Mesendoderm (in vitro differentiated cells): ENCODE data around the gene URI1.

Experiments used
- DNase-seq: peaks from one replicate; pipeline ENCODE4 v3.0.0; 2013
- H2AK5ac ChIP-seq: 2 replicates; pipeline ENCODE4 v1.6.1; 2013; ENCODE audit warnings: low read length, inconsistent platforms
- H2BK120ac ChIP-seq: 2 replicates; pipeline ENCODE4 v1.6.1; 2013; ENCODE audit warnings: low read depth, mild to moderate bottlenecking, low read length, moderate library complexity, mixed read lengths
- H2BK15ac ChIP-seq: replicated peaks from 2 replicates; pipeline ENCODE4 v1.6.1; 2013; ENCODE audit warnings: low read depth, mild to moderate bottlenecking, moderate library complexity
- H2BK5ac ChIP-seq: 2 replicates; pipeline ENCODE4 v1.6.1; 2013; ENCODE audit warnings: low read length, inconsistent platforms
- H3K18ac ChIP-seq: 2 replicates; pipeline ENCODE4 v1.6.1; 2013; ENCODE audit warnings: mild to moderate bottlenecking, low read length, mixed read lengths
- H3K23ac ChIP-seq: one replicate; pipeline ENCODE4 v1.6.1; 2013; ENCODE audit warnings: low read length
- H3K27ac ChIP-seq: 2 replicates; pipeline ENCODE4 v1.5.1; 2013; ENCODE audit warnings: low read depth, mild to moderate bottlenecking, inconsistent platforms, low read length, moderate library complexity
- H3K27me3 ChIP-seq: 2 replicates; pipeline ENCODE4 v1.6.1; 2013; ENCODE audit warnings: low read length, control low read depth, mild to moderate bottlenecking, inconsistent platforms; ENCODE audit not compliant: insufficient read depth, poor library complexity
- H3K36me3 ChIP-seq: 2 replicates; pipeline ENCODE4 v1.6.1; 2013; ENCODE audit warnings: low read length, inconsistent platforms; ENCODE audit not compliant: control insufficient read depth, insufficient read depth
- H3K4ac ChIP-seq: one replicate; pipeline ENCODE4 v1.6.1; 2013; ENCODE audit warnings: low read depth, mild to moderate bottlenecking, low read length, moderate library complexity
- H3K4me1 ChIP-seq: 2 replicates; pipeline ENCODE4 v1.6.1; 2013; ENCODE audit warnings: low read depth, low read length, inconsistent platforms; ENCODE audit not compliant: control insufficient read depth
- H3K4me2 ChIP-seq: 2 replicates; pipeline ENCODE4 v1.6.1; 2013; ENCODE audit warnings: low read length
- H3K4me3 ChIP-seq: 2 replicates; pipeline ENCODE4 v1.5.1; 2013; ENCODE audit warnings: mild to moderate bottlenecking, low read length
- H3K56ac ChIP-seq: one replicate; pipeline ENCODE4 v1.6.1; 2013; ENCODE audit warnings: low read length
- H3K79me1 ChIP-seq: 2 replicates; pipeline ENCODE4 v1.6.1; 2013; ENCODE audit warnings: low read length, inconsistent platforms
- H3K79me2 ChIP-seq: 2 replicates; pipeline ENCODE4 v1.6.1; 2013; ENCODE audit warnings: mild to moderate bottlenecking, low read length; ENCODE audit not compliant: control insufficient read depth, insufficient read depth
- H3K9ac ChIP-seq: 2 replicates; pipeline ENCODE4 v1.6.1; 2013; ENCODE audit warnings: low read length, inconsistent platforms
- H4K5ac ChIP-seq: one replicate; pipeline ENCODE4 v1.6.1; 2013; ENCODE audit warnings: low read length
- H4K8ac ChIP-seq: one replicate; pipeline ENCODE4 v1.6.1; 2013; ENCODE audit warnings: low read depth, mild to moderate bottlenecking, control low read depth, low read length, moderate library complexity
- WGBS: extraction: QIAGEN DNeasy Blood & Tissue Kit; methylation state at CpG from one replicate; pipeline ENCODE4 v1.1.7; 2013; ENCODE audit warnings: low lambda C conversion rate, missing lambda C conversion rate; ENCODE audit not compliant: insufficient coverage; ENCODE audit errors: extremely low coverage; 5-methylcytosine and 5-hydroxymethylcytosine counted together

URI1 gene

GRCh38 chr19:30014770-30015169 is 72.7 kb downstream of the URI1 start:
- Histone ChIP-seq H3K56ac (no peak overlapping the region), H3K18ac (no peak overlapping the region), H2BK5ac (no peak overlapping the region), H3K79me2 (no peaks in the 10 kb centered on the region), H2BK15ac (no peak overlapping the region), H3K27me3 (no peaks in the 10 kb centered on the region), H3K79me1 (no peaks in the 10 kb centered on the region), H3K36me3 (no peaks in the 10 kb centered on the region), H3K23ac (no peak overlapping the region), H4K8ac (no peak overlapping the region), H3K27ac (no peak overlapping the region), H3K9ac (no peak overlapping the region), H3K4me2 (no peak overlapping the region), H3K4ac (no peak overlapping the region), H4K5ac (no peak overlapping the region), H3K4me1 (no peaks in the 10 kb centered on the region), H2AK5ac (no peak overlapping the region), H2BK120ac (no peak overlapping the region), H3K4me3 (no peak overlapping the region)
- no peak for DNase-seq
- no CpG with 5 or more reads among the region's 3 CpGs for WGBS

DNA sequence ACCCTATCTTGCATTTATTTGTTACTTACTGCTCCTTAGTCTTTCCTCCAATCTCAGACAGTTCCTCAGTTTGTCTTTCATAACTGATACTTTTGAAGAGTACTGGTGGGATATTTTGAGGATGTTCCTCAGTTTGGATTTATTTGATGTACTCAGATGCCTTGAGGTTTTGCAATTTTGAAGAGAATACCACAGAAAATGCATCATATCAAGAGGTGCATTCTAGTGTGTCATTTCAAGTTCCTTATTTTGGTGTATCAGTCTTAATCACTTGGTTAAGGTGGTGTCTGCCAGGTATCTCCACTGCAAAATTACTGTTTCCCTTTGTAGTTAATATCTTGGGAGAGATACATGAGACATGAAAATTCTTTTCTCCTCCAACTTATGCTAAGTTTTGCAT is 75.1 kb downstream of the URI1 start:
- Histone ChIP-seq H3K4me1 (no peaks in the 10 kb centered on the region), H3K79me2 (no peaks in the 10 kb centered on the region), H4K5ac (no peak overlapping the region), H3K4ac (no peak overlapping the region), H3K79me1 (no peaks in the 10 kb centered on the region), H3K23ac (no peak overlapping the region), H2AK5ac (no peak overlapping the region), H3K9ac (no peak overlapping the region), H2BK15ac (no peak overlapping the region), H2BK5ac (no peak overlapping the region), H3K4me3 (no peak overlapping the region), H3K27me3 (no peaks in the 10 kb centered on the region), H4K8ac (no peak overlapping the region), H3K18ac (no peak overlapping the region), H3K27ac (no peak overlapping the region), H3K4me2 (no peak overlapping the region), H3K36me3 (no peaks in the 10 kb centered on the region), H2BK120ac (no peak overlapping the region), H3K56ac (no peak overlapping the region)
- DNase-seq, result no peak

DNA sequence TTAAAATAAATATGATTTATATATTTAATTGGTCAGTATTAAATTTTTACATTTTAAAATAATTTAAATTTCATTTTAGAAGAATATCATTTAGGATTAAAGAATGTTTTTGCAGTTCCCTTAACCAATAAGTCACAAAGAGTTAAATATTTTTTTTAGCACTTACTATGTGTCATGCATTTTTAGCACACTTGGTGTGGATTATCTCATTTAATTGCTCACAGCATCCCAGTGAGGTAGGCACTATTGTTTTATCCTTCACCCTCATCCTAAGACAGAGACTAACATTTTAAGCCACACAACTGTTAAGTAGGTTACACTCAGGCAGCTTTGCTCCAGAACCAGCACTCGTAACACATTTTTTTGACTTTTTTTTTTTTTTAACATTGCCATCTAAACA is 78.2 kb downstream of the URI1 start:
- no peaks in the 10 kb centered on the region for H3K4me1 ChIP-seq
- no CpG with 5 or more reads among the region's 1 CpG for WGBS
- H3K79me1 ChIP-seq, result no peaks in the 10 kb centered on the region
- H2BK15ac ChIP-seq, result no peak overlapping the region
- H3K4me2 ChIP-seq, result no peak overlapping the region
- no peak overlapping the region for H3K23ac ChIP-seq
- H3K79me2 ChIP-seq, result no peaks in the 10 kb centered on the region
- no peak for DNase-seq
- no peaks in the 10 kb centered on the region for H3K36me3 ChIP-seq
- H3K56ac ChIP-seq, result no peak overlapping the region
- H3K27ac ChIP-seq, result no peak overlapping the region
- no peak overlapping the region for H4K8ac ChIP-seq
- no peak overlapping the region for H3K4me3 ChIP-seq
- no peak overlapping the region for H2BK120ac ChIP-seq
- no peak overlapping the region for H3K9ac ChIP-seq
- no peak overlapping the region for H2AK5ac ChIP-seq
- H3K18ac ChIP-seq, result no peak overlapping the region
- no peak overlapping the region for H4K5ac ChIP-seq
- H3K27me3 ChIP-seq, result no peaks in the 10 kb centered on the region
- H2BK5ac ChIP-seq, result no peak overlapping the region
- no peak overlapping the region for H3K4ac ChIP-seq

DNA sequence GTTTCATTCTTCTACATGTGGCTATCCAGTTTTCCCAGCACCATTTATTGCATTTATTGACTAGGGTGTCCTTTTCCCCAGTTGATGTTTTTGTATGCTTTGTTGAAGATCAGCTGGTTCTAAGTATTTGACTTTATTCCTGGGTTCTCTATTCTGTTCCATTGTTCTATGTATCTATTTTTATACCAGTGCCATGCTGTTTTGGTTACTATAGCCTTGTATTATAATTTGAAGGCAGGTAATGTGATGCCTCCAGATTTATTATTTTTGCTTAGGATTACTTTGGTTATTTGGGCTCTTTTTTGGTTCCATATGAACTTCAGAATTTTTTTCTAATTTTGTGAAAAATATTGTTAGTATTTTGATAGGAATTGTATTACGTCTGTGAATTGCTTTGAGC is 80.6 kb downstream of the URI1 start:
- no peak overlapping the region for H4K5ac ChIP-seq
- H3K23ac ChIP-seq, result no peak overlapping the region
- H3K79me1 ChIP-seq, result no peaks in the 10 kb centered on the region
- no peaks in the 10 kb centered on the region for H3K79me2 ChIP-seq
- no peak overlapping the region for H3K18ac ChIP-seq
- no peak overlapping the region for H3K4me2 ChIP-seq
- no peak overlapping the region for H4K8ac ChIP-seq
- H3K27ac ChIP-seq, result no peak overlapping the region
- H3K4me3 ChIP-seq, result no peak overlapping the region
- no peak overlapping the region for H3K4ac ChIP-seq
- no peak overlapping the region for H3K56ac ChIP-seq
- H3K9ac ChIP-seq, result no peak overlapping the region
- H2BK5ac ChIP-seq, result no peak overlapping the region
- DNase-seq, result no peak
- H2AK5ac ChIP-seq, result no peak overlapping the region
- H3K27me3 ChIP-seq, result no peaks in the 10 kb centered on the region
- no peak overlapping the region for H2BK15ac ChIP-seq
- no CpG with 5 or more reads among the region's 1 CpG for WGBS
- no peaks in the 10 kb centered on the region for H3K36me3 ChIP-seq
- no peaks in the 10 kb centered on the region for H3K4me1 ChIP-seq
- no peak overlapping the region for H2BK120ac ChIP-seq

DNA sequence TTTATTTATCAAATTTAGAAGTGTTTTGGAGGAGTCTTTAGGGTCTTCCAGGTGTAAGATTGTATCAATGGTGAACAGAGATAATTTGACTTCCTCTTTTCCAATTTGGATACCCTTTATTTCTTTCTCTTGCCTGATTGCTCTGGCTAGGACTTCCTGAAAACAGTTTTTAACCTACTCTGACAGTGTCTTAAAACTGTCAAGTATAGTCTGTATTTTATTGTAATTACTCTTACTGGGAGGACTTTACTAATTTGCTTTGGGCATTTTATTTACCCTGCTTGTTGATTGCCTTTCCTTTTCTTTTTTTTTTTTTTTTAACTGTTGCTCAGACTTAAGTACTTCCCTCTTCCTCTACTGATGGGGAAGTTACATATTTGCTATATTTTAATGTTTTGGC is 81.3 kb downstream of the URI1 start:
- no peak overlapping the region for H2BK5ac ChIP-seq
- DNase-seq, result no peak
- no peak overlapping the region for H4K8ac ChIP-seq
- no peak overlapping the region for H3K4me3 ChIP-seq
- H3K4me1 ChIP-seq, result no peaks in the 10 kb centered on the region
- H3K79me1 ChIP-seq, result no peaks in the 10 kb centered on the region
- no peak overlapping the region for H2AK5ac ChIP-seq
- no peak overlapping the region for H3K27ac ChIP-seq
- H3K4ac ChIP-seq, result no peak overlapping the region
- no peaks in the 10 kb centered on the region for H3K36me3 ChIP-seq
- H2BK120ac ChIP-seq, result no peak overlapping the region
- H3K27me3 ChIP-seq, result no peaks in the 10 kb centered on the region
- no peak overlapping the region for H4K5ac ChIP-seq
- H3K79me2 ChIP-seq, result no peaks in the 10 kb centered on the region
- H3K9ac ChIP-seq, result no peak overlapping the region
- no peak overlapping the region for H3K18ac ChIP-seq
- H3K23ac ChIP-seq, result no peak overlapping the region
- no peak overlapping the region for H3K4me2 ChIP-seq
- H2BK15ac ChIP-seq, result no peak overlapping the region
- no peak overlapping the region for H3K56ac ChIP-seq

- Histone ChIP-seq H3K4me2 (no peak overlapping the region), H4K5ac (no peak overlapping the region), H3K4ac (no peak overlapping the region), H3K18ac (no peak overlapping the region), H2AK5ac (no peak overlapping the region), H3K79me1 (no peaks in the 10 kb centered on the region), H3K27ac (no peak overlapping the region), H3K4me3 (no peak overlapping the region), H3K4me1 (no peaks in the 10 kb centered on the region), H2BK5ac (no peak overlapping the region), H3K56ac (no peak overlapping the region), H3K79me2 (no peaks in the 10 kb centered on the region), H3K9ac (no peak overlapping the region), H4K8ac (no peak overlapping the region), H3K23ac (no peak overlapping the region), H2BK15ac (no peak overlapping the region), H3K36me3 (no peaks in the 10 kb centered on the region), H3K27me3 (no peaks in the 10 kb centered on the region), H2BK120ac (no peak overlapping the region)
- DNase-seq, result no peak
These were observed 82.1 kb downstream of the URI1 start for GRCh38 chr19:30024091-30024490.
